DMS53 (cell line): ENCODE data around the gene CERCAM.
A peak's percentile ranks its signal among the peaks of the same experiment; 100 is the strongest.
"Not testable (repeated sequence)": the region's sequence is repeated elsewhere in the genome, so short reads cannot be mapped to it uniquely, and the experiment has no call there.

Experiments
- DNase-seq: peaks from one replicate; lab custom pipeline; 2025; lab: John Stamatoyannopoulos, UW

Gene CERCAM

DNA sequence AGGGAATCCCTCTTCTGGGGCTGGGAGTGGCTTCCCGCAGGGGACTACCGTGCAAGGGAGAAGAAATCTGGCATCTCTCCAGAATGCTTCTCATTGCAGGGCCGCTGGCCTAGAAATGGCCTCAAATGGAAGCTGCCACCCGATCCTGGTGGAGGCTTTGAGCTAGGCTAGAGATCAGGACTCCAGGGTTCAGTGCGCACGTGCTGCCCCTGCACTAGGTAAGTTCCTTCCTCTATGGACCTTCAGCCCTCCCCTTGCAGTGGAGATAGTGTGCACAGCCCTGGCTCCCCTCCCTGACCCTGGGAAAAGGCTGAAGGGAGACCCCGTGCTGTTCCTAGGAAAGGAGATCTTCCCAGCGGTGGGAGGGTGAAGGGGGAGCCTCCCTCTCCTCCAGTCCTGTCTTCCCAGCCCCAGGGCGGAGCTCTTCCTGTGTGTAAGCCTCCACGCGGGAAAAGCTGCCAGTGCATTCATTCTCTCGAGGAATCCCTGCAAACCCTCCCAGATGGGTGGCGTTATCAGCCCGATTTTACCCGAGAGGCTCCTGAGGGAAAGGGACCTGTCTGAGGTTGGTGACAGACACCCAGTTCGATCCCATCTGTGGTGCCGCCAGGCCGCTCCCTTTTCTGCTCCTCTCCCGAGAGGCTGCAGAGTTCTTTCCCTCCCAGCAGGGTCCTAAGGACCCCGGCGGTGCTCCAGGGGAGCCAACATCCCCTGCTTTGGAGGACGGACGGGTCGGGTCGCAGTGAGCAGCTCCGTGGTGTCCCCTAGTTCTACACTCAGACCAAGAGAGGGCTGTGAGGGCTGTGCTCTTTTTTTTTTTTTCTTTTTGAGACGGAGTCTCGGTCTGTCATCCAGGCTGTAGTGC lies 1.4 kb upstream of the CERCAM start:
- peak; percentile 66 for DNase-seq

DNA sequence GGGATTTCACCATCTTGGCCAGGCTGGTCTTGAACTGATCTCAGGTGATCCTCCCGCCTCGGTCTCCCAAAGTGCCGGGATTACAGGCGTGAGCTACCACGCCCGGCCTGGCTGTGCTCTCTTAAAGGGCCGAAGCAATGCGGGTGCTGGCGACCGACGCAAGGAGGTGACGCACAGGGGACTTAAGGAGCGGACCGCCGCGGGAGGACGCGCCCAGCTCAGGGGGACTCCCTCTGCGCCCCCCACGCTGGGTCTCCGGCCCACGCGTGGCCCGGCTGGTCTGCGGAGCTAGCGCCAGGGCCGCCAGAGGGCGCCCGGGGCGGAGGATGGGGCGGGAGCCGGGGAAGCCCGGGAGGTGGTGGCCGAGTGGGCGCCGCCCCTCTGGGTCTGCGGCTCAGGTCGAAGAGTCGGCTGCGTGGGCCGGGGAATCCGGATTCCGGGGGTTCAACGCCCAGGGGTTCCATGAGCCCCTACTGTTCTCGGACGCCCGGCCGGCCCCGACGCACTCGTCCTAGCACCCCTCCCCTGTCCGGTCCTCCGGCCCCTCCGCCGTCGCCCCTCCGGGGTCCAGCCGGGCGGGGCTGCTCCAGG lies 502 bp upstream of the CERCAM start:
- DNase-seq, result peak; percentile 87

GRCh38 chr9:128421482-128421996 lies 882 bp downstream of the CERCAM start:
- no peak for DNase-seq

DNA sequence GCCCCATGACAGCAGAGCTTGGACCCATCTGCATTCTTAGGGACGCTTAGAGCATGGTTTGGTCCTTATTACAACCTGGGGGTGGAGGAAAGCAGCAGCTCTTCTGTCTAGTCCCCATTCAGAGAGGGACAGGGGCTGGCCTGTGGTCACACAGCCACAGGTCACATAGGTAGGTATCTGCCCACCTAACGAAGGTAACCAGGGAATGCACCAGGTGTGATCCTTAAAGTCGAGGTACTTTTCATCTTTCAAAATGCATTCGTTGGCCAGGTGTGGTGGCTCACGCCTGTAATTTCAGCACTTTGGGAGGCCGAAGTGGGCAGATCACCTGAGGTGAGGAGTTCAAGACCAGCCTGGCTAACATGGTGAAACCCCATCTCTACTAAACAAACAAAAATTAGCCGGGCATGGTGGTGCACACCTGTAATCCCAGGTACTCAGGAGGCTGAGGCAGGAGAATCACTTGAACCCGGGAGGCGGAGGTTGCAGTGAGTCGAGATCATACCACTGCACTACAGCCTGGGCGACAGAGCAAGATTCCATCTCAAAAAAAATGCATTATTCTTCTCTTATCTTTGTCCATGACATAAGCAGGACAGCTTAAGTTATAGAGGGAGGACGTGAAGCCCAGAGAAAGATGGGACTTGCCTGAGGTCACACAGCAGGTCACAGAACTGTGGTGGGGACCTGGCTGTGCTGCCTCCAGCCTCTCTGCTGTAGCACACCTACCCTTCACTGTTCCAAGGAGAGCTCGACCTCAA lies 1.5 kb downstream of the CERCAM start:
- DNase-seq, result not testable (repeated sequence)

DNA sequence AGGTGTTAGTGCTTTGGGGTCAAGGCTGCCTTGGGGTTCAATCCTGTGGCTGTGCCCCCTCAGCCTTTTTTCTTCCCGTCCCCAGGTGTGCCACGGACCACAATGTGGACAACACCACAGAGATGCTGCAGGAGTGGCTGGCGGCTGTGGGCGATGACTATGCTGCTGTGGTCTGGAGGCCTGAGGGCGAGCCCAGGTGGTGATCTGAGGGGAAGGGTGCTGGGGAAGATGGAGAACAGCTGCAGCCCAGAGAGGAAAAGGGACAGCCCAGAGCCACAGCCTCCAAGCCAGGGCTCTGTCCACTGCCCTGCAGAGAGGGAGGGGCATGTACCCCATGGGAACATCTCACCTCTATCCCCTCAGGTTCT lies 2.1 kb downstream of the CERCAM start:
- DNase-seq, result no peak

DNA sequence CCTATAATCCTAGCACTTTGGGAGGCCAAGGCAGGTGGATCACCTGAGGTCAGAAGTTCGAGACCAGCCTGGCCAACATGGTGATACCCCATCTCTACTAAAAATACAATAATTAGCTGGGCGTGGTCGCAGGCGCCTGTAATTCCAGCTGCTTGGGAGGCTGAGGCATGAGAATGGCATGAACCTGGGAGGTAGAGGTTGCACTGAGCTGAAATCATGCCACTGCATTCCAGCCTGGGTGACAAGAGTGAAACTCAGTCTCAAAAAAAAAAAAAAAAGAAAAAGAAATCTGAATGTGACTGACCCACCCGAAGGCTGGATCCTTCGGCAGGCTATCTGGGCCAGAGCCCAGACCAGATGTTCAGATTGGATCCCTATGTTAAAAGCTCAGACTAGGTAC lies 2.7 kb downstream of the CERCAM start:
- not testable (repeated sequence) for DNase-seq

DNA sequence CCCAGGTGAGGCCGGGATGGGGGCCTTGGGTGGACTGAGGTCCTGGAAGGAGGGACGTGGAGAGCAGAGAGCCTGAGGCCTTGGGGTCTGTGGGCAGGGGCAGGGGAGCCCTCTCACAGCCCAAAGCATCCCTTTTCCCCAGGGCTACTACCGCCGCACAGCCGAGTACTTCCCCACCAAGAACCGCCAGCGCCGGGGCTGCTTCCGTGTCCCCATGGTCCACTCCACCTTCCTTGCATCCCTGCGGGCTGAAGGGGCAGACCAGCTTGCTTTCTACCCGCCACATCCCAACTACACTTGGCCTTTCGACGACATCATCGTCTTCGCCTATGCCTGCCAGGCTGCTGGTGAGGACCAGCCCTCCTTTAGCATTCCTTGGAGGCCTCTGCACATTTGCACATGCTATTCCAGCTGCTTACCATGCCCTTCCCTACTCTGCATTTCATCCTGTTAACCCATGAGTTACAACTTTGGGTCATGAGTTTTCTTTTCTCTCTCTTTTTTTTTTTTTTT lies 3.7 kb downstream of the CERCAM start:
- DNase-seq, result no peak

DNA sequence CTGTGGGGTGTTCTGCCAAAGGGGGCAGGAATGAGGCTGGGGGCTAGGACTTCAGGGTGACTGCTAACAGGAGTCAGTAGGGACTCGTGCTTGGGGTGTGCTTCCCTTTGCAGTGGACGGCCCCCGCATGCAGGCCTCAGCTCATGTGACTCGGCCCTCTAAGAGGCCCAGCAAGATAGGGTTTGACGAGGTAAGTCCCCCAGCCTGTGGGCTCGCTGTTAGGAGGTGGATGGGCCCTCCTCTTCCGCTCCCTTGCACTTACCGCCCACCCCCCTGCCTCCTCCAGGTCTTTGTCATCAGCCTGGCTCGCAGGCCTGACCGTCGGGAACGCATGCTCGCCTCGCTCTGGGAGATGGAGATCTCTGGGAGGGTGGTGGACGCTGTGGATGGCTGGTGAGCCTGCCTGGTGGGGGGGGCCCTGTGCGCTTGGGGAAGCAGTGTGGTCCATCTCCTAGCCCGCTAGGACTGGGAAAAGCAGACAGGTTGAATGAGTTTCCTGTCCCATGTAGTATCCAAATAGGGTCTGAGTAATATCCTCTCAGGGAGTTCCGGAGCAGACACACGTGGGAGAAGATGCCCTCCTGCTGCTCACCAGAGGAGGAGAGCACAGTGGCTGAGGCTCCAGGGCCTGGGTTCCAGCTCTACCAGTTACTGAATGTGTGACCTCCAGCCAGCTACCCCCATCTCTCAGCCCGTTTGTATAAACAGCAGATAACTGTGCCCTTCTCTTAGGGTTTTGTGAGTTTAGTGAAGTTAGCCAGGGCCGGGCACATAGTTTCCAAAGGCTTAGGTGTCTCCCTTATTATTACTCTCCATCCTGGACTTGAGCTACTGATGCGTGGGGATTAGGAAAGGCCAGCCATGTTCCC lies 8.2 kb downstream of the CERCAM start:
- no peak for DNase-seq

DNA sequence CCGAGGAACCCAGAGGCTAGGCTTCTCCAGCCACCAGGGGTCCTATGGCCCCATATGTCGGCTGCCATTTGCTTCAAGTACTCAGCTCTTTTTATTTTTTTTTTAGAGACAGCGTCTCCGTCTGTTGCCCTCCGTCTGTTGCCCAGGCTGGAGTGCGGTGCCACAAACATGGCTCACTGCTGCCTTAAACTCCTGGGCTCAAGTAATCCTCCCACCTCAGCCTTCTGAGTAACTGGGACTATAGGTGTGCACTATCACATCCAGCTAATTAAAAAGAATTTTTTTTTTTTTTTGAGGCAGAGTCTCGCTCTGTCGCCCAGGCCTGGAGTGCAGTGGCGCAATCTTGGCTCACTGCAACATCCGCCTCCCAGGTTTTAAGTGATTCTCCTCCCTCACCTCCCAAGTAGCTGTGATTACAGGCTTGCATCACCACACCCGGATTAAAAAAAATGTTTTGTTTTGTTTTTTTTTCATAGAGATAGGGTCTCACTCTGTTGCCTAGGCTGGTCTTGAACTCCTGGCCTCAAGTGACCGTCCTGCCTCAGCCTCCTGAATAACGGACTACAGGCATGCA lies 8.9 kb downstream of the CERCAM start:
- DNase-seq, result no peak

- DNase-seq, result no peak
Observed at GRCh38 chr9:128431207-128431606, 10.6 kb downstream of the CERCAM start.

GRCh38 chr9:128434340-128434739 lies 13.7 kb downstream of the CERCAM start:
- DNase-seq, result no peak

GRCh38 chr9:128435611-128436010 lies 15.0 kb downstream of the CERCAM start:
- no peak for DNase-seq

DNA sequence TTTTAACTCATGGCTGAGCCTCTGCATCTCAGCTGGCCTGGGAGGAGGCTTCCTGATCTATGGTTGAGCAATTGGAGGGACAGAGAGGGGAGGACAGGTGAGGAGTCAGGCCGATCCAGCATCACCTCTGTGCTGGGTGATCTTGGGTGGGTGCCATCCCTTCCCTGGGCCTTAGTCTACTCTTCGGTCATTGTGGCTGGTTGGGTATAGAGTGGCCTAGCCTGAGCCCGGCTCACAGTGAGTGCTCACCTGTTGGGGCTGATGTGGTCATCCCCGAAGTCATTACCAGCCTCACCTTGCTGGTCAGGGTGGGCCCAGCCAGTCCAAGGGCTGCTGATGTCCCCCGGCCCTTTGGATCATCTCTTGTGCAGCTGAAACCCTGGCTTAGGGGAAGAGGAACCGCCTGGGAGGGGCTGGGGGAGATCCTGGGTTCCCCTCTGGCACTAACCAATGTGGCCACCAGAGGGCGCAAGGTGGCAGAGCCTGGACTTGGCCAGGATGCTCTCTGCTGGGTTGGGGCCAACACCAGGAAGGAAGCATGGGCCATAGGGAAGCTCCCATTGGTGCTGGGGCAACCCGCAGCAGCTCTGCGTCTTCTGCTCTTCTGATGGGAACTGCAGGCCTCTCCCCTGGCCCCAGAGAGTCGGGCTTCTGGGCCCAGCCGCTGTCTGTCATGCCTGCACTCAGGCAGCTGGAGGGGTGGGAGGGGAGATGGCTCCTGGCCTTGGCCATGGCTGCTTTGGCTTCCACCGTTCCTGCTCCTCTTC lies 17.9 kb downstream of the CERCAM start:
- peak; percentile 93 for DNase-seq

DNA sequence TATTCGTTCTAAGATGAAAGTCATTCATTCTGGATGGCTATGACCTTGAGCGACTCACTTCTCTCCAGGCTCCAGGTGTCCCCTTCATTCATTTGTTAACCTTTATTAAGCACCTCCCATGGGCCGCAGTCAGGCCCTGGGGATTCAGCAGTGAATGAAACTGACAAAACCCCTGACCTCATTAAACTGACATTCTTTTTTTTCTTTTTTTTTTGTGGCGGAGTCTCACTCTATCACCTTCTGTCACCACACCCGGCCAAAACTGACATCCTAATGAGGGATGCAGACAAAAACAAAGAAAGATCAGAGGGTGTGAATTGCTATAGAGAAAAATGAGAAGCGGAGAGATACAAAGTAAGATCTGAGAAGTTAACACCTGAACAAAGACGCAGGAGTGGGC lies 18.6 kb downstream of the CERCAM start:
- DNase-seq, result no peak

DNA sequence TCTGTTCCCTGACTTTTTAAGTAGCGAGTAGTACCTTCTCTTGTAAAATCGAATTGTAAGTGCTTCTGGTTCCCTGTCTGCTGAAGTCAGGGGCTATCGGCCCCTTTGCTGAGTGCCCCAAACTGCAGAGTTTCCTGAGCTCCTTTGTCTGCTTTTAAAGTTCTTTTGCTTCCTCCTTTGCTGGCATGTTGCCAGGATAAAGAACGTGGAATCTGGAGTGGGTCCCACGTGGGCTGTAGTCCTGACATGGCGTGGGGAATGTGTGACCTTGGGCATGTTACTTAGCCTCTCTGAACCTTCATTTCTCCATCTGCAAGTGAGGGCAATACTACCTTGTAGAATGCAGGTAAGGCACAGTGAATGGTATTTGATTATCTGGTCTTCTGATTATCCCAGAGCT lies 21.5 kb downstream of the CERCAM start:
- peak; percentile 20 for DNase-seq

GRCh38 chr9:128446505-128446904 lies 25.8 kb downstream of the CERCAM start:
- not testable (repeated sequence) for DNase-seq

- DNase-seq, result no peak
Observed at GRCh38 chr9:128448746-128449145, 28.1 kb downstream of the CERCAM start.

DNA sequence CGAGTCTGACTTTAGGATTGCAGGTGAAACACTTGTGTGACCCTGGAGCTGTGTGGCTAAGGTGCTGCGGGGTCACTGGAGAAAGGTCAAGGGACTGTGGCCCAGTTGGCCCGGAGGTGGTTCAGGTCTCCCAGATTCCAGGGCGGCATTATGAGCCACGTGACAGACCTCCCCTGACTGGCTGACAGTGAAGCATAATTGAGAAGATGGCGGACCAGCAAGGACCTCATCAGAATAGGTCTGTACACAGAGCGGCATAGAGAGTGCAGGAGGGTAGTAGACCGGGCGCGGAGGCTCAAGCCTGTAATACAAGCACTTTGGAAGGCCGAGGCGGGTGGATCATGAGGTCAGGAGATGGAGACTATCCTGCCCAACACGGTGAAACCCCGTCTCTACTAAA lies 34.3 kb downstream of the CERCAM start:
- peak; percentile 69 for DNase-seq

GRCh38 chr9:128455849-128456612 lies 35.4 kb downstream of the CERCAM start, which contains the start of gene ODF2:
Gene ODF2, plus strand, starts transcription at chr9:128456006. Its CDS starts 86 bp downstream, at chr9:128456092.
- peak; percentile 99 for DNase-seq
